ENCODE results near the gene ATP8A2.
A peak's percentile ranks its signal among the peaks of the same experiment; 100 is the strongest.
"Not testable (repeated sequence)": the region's sequence is repeated elsewhere in the genome, so short reads cannot be mapped to it uniquely, and the experiment has no call there.

Gene ATP8A2

GRCh38 chr13:25561812-25562211, 190.0 kb downstream of the ATP8A2 start:
- Histone ChIP-seq H3K27ac (no peak overlapping the region), H3K4me3 (no peak overlapping the region), H3K36me3 (ENCODE audit: insufficient read depth, low read length) (no peaks in the 10 kb centered on the region), H3K9me3 (ENCODE audit: low read depth, low read length) (no peaks in the 10 kb centered on the region), H3K9ac (ENCODE audit: insufficient read length) (no peak overlapping the region)
- TF ChIP-seq POLR2AphosphoS5 (IDR thresholded peaks at IDR 0.05; ENCODE audit: borderline replicate concordance, low read depth, low read length) (no peak), EZH2 (IDR thresholded peaks at IDR 0.05) (no peak), FOXP2 (optimal IDR thresholded peaks at IDR 0.05; ENCODE audit: control extremely low read depth, extremely low read length, insufficient read depth) (no peak)
- no peak for DNase-seq (ENCODE audit: low read depth, low spot score)

DNA sequence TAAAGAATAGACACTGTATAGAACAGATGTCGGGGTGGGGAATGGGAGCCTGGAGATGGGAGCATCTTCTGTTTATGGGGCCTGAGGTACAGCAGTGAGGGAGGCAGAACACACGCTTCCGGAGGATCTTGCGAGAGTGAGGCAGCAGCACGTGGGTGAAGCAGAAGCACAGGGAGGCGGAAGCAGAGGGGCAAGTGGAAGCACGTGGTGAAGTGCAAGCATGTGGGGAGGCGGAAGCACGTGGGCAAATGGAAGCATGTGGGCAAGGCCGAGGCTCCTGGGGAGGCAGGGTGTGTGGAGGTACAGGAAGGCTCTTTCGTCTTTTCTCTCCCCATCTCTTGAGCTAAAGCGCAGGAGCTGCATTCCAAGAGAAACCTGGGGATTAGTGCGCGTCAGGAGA, 198.4 kb downstream of the ATP8A2 start:
- Histone ChIP-seq H3K4me3 (no peak overlapping the region), H3K9me3 (ENCODE audit: low read depth, low read length) (no peaks in the 10 kb centered on the region), H3K36me3 (ENCODE audit: insufficient read depth, low read length) (no peaks in the 10 kb centered on the region), H3K27ac (no peak overlapping the region), H3K9ac (ENCODE audit: insufficient read length) (no peak overlapping the region)
- no peak for TF ChIP-seq POLR2AphosphoS5 (IDR thresholded peaks at IDR 0.05; ENCODE audit: borderline replicate concordance, low read depth, low read length)
- no peak for TF ChIP-seq FOXP2 (optimal IDR thresholded peaks at IDR 0.05; ENCODE audit: control extremely low read depth, extremely low read length, insufficient read depth)
- TF ChIP-seq EZH2 (IDR thresholded peaks at IDR 0.05) = no peak
- no peak for DNase-seq (ENCODE audit: low read depth, low spot score)

DNA sequence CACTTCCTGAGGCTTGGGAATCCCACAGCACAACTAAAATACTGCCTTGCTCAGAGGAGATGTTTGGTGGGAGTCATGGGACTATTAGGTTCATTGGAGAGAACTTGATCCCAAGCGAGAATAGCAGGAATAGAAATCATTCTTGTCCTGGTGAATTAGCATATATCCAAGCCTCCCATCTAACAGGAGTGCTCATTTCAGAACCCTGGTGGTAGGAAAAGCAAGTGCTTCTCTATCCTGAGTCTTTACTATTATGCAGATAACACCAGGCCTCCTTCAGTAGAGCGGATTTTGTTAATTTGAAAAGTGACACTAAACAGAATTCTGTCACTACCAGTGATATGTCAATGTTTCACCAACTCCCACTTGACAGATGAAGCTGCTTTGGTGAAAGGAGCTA, 199.5 kb downstream of the ATP8A2 start:
- no peaks in the 10 kb centered on the region for H3K36me3 ChIP-seq (ENCODE audit: insufficient read depth, low read length)
- no peak for DNase-seq (ENCODE audit: low read depth, low spot score)
- no peak overlapping the region for H3K9ac ChIP-seq (ENCODE audit: insufficient read length)
- no peak overlapping the region for H3K4me3 ChIP-seq
- no peaks in the 10 kb centered on the region for H3K9me3 ChIP-seq (ENCODE audit: low read depth, low read length)
- no peak overlapping the region for H3K27ac ChIP-seq
- TF ChIP-seq FOXP2 (optimal IDR thresholded peaks at IDR 0.05; ENCODE audit: control extremely low read depth, extremely low read length, insufficient read depth) (no peak), POLR2AphosphoS5 (IDR thresholded peaks at IDR 0.05; ENCODE audit: borderline replicate concordance, low read depth, low read length) (no peak)

GRCh38 chr13:25572171-25572570, 200.4 kb downstream of the ATP8A2 start:
- not testable (repeated sequence) for H3K27ac ChIP-seq; DNase-seq (ENCODE audit: low read depth, low spot score); H3K36me3 ChIP-seq (ENCODE audit: insufficient read depth, low read length); H3K9ac ChIP-seq (ENCODE audit: insufficient read length); H3K9me3 ChIP-seq (ENCODE audit: low read depth, low read length); H3K4me3 ChIP-seq

- no peaks in the 10 kb centered on the region for H3K9me3 ChIP-seq (ENCODE audit: low read depth, low read length)
- no peaks in the 10 kb centered on the region for H3K36me3 ChIP-seq (ENCODE audit: insufficient read depth, low read length)
- no peak overlapping the region for H3K27ac ChIP-seq
- H3K9ac ChIP-seq (ENCODE audit: insufficient read length) = no peak overlapping the region
- TF ChIP-seq FOXP2 (optimal IDR thresholded peaks at IDR 0.05; ENCODE audit: control extremely low read depth, extremely low read length, insufficient read depth) = no peak
- no peak for TF ChIP-seq POLR2AphosphoS5 (IDR thresholded peaks at IDR 0.05; ENCODE audit: borderline replicate concordance, low read depth, low read length)
- TF ChIP-seq EZH2 (IDR thresholded peaks at IDR 0.05) = no peak
- DNase-seq (ENCODE audit: low read depth, low spot score) = peak; percentile 78
- no peak overlapping the region for H3K4me3 ChIP-seq
Measured at GRCh38 chr13:25574437-25575411, 202.9 kb downstream of the ATP8A2 start.

GRCh38 chr13:25575562-25575961, 203.8 kb downstream of the ATP8A2 start:
- TF ChIP-seq EZH2 (IDR thresholded peaks at IDR 0.05) (no peak), POLR2AphosphoS5 (IDR thresholded peaks at IDR 0.05; ENCODE audit: borderline replicate concordance, low read depth, low read length) (no peak), FOXP2 (optimal IDR thresholded peaks at IDR 0.05; ENCODE audit: control extremely low read depth, extremely low read length, insufficient read depth) (no peak)
- DNase-seq (ENCODE audit: low read depth, low spot score) = no peak
- H3K27ac ChIP-seq = no peak overlapping the region
- H3K4me3 ChIP-seq = no peak overlapping the region
- H3K36me3 ChIP-seq (ENCODE audit: insufficient read depth, low read length) = no peaks in the 10 kb centered on the region
- H3K9me3 ChIP-seq (ENCODE audit: low read depth, low read length) = no peaks in the 10 kb centered on the region
- no peak overlapping the region for H3K9ac ChIP-seq (ENCODE audit: insufficient read length)

GRCh38 chr13:25578526-25578925, 206.8 kb downstream of the ATP8A2 start:
- no peak overlapping the region for H3K27ac ChIP-seq
- no peaks in the 10 kb centered on the region for H3K9me3 ChIP-seq (ENCODE audit: low read depth, low read length)
- no peaks in the 10 kb centered on the region for H3K36me3 ChIP-seq (ENCODE audit: insufficient read depth, low read length)
- no peak overlapping the region for H3K4me3 ChIP-seq
- TF ChIP-seq POLR2AphosphoS5 (IDR thresholded peaks at IDR 0.05; ENCODE audit: borderline replicate concordance, low read depth, low read length) (no peak), EZH2 (IDR thresholded peaks at IDR 0.05) (no peak), FOXP2 (optimal IDR thresholded peaks at IDR 0.05; ENCODE audit: control extremely low read depth, extremely low read length, insufficient read depth) (no peak)
- H3K9ac ChIP-seq (ENCODE audit: insufficient read length) = no peak overlapping the region
- DNase-seq (ENCODE audit: low read depth, low spot score) = no peak

DNA sequence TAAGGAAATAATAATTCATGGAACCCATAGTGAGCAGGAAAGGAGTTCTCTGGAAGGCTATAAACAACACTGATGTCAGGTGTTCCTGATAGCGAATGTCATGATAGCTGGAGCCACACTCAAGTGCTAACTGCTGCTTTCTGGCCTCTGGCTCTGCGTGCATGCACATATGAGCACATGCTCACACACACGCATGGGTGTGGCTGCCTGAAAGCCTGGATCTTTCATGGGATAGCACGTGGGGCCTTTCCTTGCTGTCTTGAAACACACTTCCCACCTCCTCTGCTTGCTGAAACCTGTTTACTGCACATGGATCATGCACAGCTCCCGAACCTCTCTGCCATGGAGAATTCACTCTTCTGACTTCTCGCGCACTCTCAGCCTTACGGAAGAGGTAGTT, 207.4 kb downstream of the ATP8A2 start:
- H3K9ac ChIP-seq (ENCODE audit: insufficient read length) = no peak overlapping the region
- H3K9me3 ChIP-seq (ENCODE audit: low read depth, low read length) = no peaks in the 10 kb centered on the region
- H3K27ac ChIP-seq = no peak overlapping the region
- TF ChIP-seq POLR2AphosphoS5 (IDR thresholded peaks at IDR 0.05; ENCODE audit: borderline replicate concordance, low read depth, low read length) (no peak), EZH2 (IDR thresholded peaks at IDR 0.05) (no peak), FOXP2 (optimal IDR thresholded peaks at IDR 0.05; ENCODE audit: control extremely low read depth, extremely low read length, insufficient read depth) (no peak)
- H3K36me3 ChIP-seq (ENCODE audit: insufficient read depth, low read length) = no peaks in the 10 kb centered on the region
- no peak overlapping the region for H3K4me3 ChIP-seq
- no peak for DNase-seq (ENCODE audit: low read depth, low spot score)

GRCh38 chr13:25581351-25581750, 209.6 kb downstream of the ATP8A2 start:
- Histone ChIP-seq H3K9me3 (ENCODE audit: low read depth, low read length) (no peaks in the 10 kb centered on the region), H3K36me3 (ENCODE audit: insufficient read depth, low read length) (no peaks in the 10 kb centered on the region), H3K4me3 (no peak overlapping the region), H3K9ac (ENCODE audit: insufficient read length) (no peak overlapping the region), H3K27ac (no peak overlapping the region)
- TF ChIP-seq FOXP2 (optimal IDR thresholded peaks at IDR 0.05; ENCODE audit: control extremely low read depth, extremely low read length, insufficient read depth) = no peak
- TF ChIP-seq POLR2AphosphoS5 (IDR thresholded peaks at IDR 0.05; ENCODE audit: borderline replicate concordance, low read depth, low read length) = no peak
- TF ChIP-seq EZH2 (IDR thresholded peaks at IDR 0.05) = no peak
- DNase-seq (ENCODE audit: low read depth, low spot score) = no peak
